Gastroesophageal sphincter (tissue), 4 donors: ENCODE results near the gene CEP152. TPM values are rescaled to one million over a fixed set of nuclear protein-coding genes. Genes with fewer than 3 reads are reported as not detected.

Source experiments
- ATAC-seq: fragments of 150-250 bp; one replicate; pipeline ENCODE4 v1.9.1; 2016; ENCODE audit warnings: mild to moderate bottlenecking, moderate library complexity
- H3K27ac ChIP-seq, 4 donors: fragments of 200-600 bp; sonication (generic) in 3 of 4; 1 replicate in 3 of 4; 2 replicates in 1 of 4; pipeline ENCODE4 v1.5.1; 2016 to 2019
- H3K27me3 ChIP-seq: fragments of 200-600 bp; sonication (generic); one replicate; pipeline ENCODE4 v1.5.1; 2019
- H3K36me3 ChIP-seq, 2 donors: fragments of 200-600 bp; sonication (generic); one replicate each; pipeline ENCODE4 v1.5.1; 2019; ENCODE audit warnings: control low read depth in 1 of 2
- H3K4me1 ChIP-seq, 3 donors: fragments of 200-600 bp; sonication (generic); 1 replicate in 2 of 3; 2 replicates in 1 of 3; pipeline ENCODE4 v1.5.1; 2016 to 2019; ENCODE audit warnings: control low read depth in 2 of 3
- H3K4me3 ChIP-seq, 2 donors: fragments of 200-600 bp; sonication (generic); one replicate each; pipeline ENCODE4 v1.5.1; 2019; ENCODE audit warnings: mild to moderate bottlenecking in 1 of 2, moderate library complexity in 1 of 2
- H3K9me3 ChIP-seq, 3 donors: fragments of 200-600 bp; sonication (generic); one replicate each; pipeline ENCODE4 v1.5.1; 2017 to 2019; ENCODE audit warnings: control low read depth in 2 of 3
- EP300 ChIP-seq: sonication (generic); formaldehyde crosslinking; IDR thresholded peaks from one replicate; pipeline ENCODE4 v1.6.1; 2017; ENCODE audit warnings: antibody characterized with exemption, mild to moderate bottlenecking
- POLR2A ChIP-seq, 2 donors: fragments of 450-650 bp; IDR thresholded peaks; one replicate each; pipeline ENCODE4 v1.6.1; 2017; ENCODE audit warnings: antibody characterized with exemption in 2 of 2, mild to moderate bottlenecking in 2 of 2, moderate library complexity in 1 of 2
- POLR2AphosphoS5 ChIP-seq: sonication (generic); formaldehyde crosslinking; IDR thresholded peaks from one replicate; pipeline ENCODE4 v1.6.1; 2017; ENCODE audit warnings: antibody characterized with exemption
- WGBS, 2 donors: methylation state at CpG; one replicate each; pipeline ENCODE4 v1.1.5; 2018; ENCODE audit warnings: low coverage in 1 of 2; 5-methylcytosine and 5-hydroxymethylcytosine counted together
- total RNA-seq, 4 donors: library from RNA; depleted of rRNA; stranded (reverse); fragments of >200 nt; gene quantifications; one replicate each; pipeline ENCODE4 v1.1.0, GENCODE V29; 2016
- TF ChIP-seq, protein P1 (sequence below), 4 experiments: fragments of 200-600 bp in 2 of 4; fragments of 450-650 bp in 2 of 4; sonication (generic) in 1 of 4; IDR thresholded peaks; one replicate each; pipeline ENCODE4 v1.5.1; 2017 to 2019; ENCODE audit warnings: antibody characterized with exemption in 4 of 4, mild to moderate bottlenecking in 2 of 4, moderate library complexity in 2 of 4

CEP152 gene
- total RNA-seq, 4 donors from 2014 or later: 3.0 to 5.0 (median 3.9) TPM

- H3K36me3 ChIP-seq: peaks cover 0 to 29% of the 10 kb centered on the region in 2 donors
These were observed 25.2 kb downstream of the CEP152 start for GRCh38 chr15:48785712-48786111.

DNA sequence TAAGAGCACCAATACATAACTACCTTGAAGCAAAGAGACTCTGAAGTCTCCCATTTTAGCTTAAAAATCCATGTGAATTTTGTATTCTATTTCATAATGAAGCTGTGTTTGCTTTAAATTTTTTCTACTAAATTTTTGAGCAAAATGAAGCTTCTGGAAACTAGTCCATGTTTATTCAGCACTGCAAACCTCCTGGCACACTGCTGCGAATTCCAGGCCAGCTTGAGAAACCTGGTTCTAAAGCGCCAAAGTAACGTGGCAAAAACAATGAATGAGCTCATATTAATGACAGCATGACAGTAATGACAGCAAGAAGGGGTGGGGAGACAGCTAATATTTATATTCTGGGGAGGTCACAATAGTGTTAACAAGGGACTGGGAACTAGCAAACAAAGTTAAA lies 25.7 kb downstream of the CEP152 start:
- Histone ChIP-seq H3K4me1 (peaks cover 0 to 28% (median 14%) of the 10 kb centered on the region in 3 donors), H3K27me3 (no peaks in the 10 kb centered on the region), H3K27ac (peak overlapping the region in 3 of 4 donors; percentile 56 to 70 (median 69)), H3K4me3 (no peak overlapping the region), H3K36me3 (peaks cover 0 to 33% of the 10 kb centered on the region in 2 donors), H3K9me3 (no peaks in the 10 kb centered on the region)
- ATAC-seq: peak; percentile 50
- TF ChIP-seq, protein P1, sequence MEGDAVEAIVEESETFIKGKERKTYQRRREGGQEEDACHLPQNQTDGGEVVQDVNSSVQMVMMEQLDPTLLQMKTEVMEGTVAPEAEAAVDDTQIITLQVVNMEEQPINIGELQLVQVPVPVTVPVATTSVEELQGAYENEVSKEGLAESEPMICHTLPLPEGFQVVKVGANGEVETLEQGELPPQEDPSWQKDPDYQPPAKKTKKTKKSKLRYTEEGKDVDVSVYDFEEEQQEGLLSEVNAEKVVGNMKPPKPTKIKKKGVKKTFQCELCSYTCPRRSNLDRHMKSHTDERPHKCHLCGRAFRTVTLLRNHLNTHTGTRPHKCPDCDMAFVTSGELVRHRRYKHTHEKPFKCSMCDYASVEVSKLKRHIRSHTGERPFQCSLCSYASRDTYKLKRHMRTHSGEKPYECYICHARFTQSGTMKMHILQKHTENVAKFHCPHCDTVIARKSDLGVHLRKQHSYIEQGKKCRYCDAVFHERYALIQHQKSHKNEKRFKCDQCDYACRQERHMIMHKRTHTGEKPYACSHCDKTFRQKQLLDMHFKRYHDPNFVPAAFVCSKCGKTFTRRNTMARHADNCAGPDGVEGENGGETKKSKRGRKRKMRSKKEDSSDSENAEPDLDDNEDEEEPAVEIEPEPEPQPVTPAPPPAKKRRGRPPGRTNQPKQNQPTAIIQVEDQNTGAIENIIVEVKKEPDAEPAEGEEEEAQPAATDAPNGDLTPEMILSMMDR (IDR thresholded peaks at IDR 0.05): no peak
- TF ChIP-seq EP300: no peak
- no peak for TF ChIP-seq POLR2A (IDR thresholded peaks at IDR 0.05)
- no peak for TF ChIP-seq POLR2AphosphoS5
- 27 to 32% methylated on average over 2 to 3 of the region's 3 CpGs for WGBS, 2 donors

More at GRCh38 chr15:48785712-48786111, 25.2 kb downstream of the CEP152 start:
- H3K4me3 ChIP-seq: no peak overlapping the region
- H3K9me3 ChIP-seq: no peaks in the 10 kb centered on the region
- peak overlapping the region in 1 of 4 donors; percentile 70 for H3K27ac ChIP-seq
- peaks cover 0 to 28% (median 14%) of the 10 kb centered on the region in 3 donors for H3K4me1 ChIP-seq
- no peak for ATAC-seq
- WGBS, 2 donors: 36 to 71% methylated on average over 1 to 2 of the region's 2 CpGs
- no peaks in the 10 kb centered on the region for H3K27me3 ChIP-seq
- TF ChIP-seq, protein P1 (IDR thresholded peaks at IDR 0.05): no peak
- TF ChIP-seq POLR2A (IDR thresholded peaks at IDR 0.05) (no peak), EP300 (no peak), POLR2AphosphoS5 (no peak)

- ATAC-seq: no peak
- no peak for TF ChIP-seq EP300
- TF ChIP-seq, protein P1 (IDR thresholded peaks at IDR 0.05): no peak
- no peak for TF ChIP-seq POLR2AphosphoS5
- TF ChIP-seq POLR2A (IDR thresholded peaks at IDR 0.05): no peak
- Histone ChIP-seq H3K4me3 (no peak overlapping the region), H3K36me3 (peaks cover 0 to 32% of the 10 kb centered on the region in 2 donors), H3K27me3 (no peaks in the 10 kb centered on the region), H3K4me1 (peaks cover 0 to 28% (median 14%) of the 10 kb centered on the region in 3 donors), H3K9me3 (no peaks in the 10 kb centered on the region), H3K27ac (peak overlapping the region in 3 of 4 donors; percentile 56 to 70 (median 69))
- WGBS, 2 donors: 63 to 70% methylated on average over 2 of the region's 2 CpGs
These were observed 26.1 kb downstream of the CEP152 start for GRCh38 chr15:48784756-48785155.

- no peaks in the 10 kb centered on the region for H3K27me3 ChIP-seq
- H3K4me1 ChIP-seq: peaks cover 2 to 33% (median 15%) of the 10 kb centered on the region in 3 donors
- 88 to 92% methylated on average over 2 of the region's 2 CpGs for WGBS, 2 donors
- no peak for ATAC-seq
- H3K9me3 ChIP-seq: no peaks in the 10 kb centered on the region
- no peak overlapping the region for H3K4me3 ChIP-seq
- TF ChIP-seq, protein P1 (IDR thresholded peaks at IDR 0.05): no peak
- TF ChIP-seq POLR2A (IDR thresholded peaks at IDR 0.05) (no peak), EP300 (no peak), POLR2AphosphoS5 (no peak)
- peaks cover 0 to 20% of the 10 kb centered on the region in 2 donors for H3K36me3 ChIP-seq
- H3K27ac ChIP-seq: no peak overlapping the region
These were observed 28.0 kb downstream of the CEP152 start for GRCh38 chr15:48782911-48783310.

DNA sequence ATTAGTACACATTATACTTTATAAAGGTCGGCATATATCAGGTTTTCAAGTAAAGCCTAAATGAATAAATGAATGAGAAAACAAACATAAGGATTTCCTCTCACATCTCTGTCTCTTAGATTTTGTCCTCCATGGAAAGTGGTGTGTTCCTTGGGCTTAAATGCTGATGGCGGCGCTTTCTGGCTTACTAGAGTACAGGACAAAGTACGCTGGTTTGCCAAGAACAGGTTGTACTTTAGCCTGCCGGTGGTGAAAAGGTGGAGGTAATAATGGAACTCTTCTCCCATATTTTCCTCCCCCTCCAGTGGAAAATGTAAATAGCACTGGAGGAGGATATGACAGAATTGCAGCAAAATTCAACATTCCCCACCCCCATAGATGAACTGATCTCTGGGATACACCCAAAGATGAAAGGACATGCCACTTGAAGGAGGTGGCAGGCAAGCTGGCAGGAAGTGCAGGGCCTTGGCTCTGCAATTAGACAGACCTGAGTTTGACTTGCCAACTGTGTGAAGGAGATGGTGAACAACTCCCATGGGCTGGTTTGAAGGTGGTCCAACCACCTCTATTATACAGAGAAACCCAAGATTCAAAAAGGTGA lies 29.3 kb downstream of the CEP152 start:
- Histone ChIP-seq H3K27ac (no peak overlapping the region), H3K9me3 (no peaks in the 10 kb centered on the region), H3K27me3 (no peaks in the 10 kb centered on the region), H3K4me3 (no peak overlapping the region), H3K4me1 (peaks cover 7 to 37% (median 17%) of the 10 kb centered on the region in 3 donors), H3K36me3 (peaks cover 0 to 20% of the 10 kb centered on the region in 2 donors)
- ATAC-seq: no peak
- WGBS, 2 donors: 91 to 94% methylated on average over 5 of the region's 5 CpGs
- TF ChIP-seq POLR2AphosphoS5 (no peak), EP300 (no peak), POLR2A (IDR thresholded peaks at IDR 0.05) (no peak)
- TF ChIP-seq, protein P1 (IDR thresholded peaks at IDR 0.05): no peak
